Measurements from ENCODE around the gene VEGFA.

DNA sequence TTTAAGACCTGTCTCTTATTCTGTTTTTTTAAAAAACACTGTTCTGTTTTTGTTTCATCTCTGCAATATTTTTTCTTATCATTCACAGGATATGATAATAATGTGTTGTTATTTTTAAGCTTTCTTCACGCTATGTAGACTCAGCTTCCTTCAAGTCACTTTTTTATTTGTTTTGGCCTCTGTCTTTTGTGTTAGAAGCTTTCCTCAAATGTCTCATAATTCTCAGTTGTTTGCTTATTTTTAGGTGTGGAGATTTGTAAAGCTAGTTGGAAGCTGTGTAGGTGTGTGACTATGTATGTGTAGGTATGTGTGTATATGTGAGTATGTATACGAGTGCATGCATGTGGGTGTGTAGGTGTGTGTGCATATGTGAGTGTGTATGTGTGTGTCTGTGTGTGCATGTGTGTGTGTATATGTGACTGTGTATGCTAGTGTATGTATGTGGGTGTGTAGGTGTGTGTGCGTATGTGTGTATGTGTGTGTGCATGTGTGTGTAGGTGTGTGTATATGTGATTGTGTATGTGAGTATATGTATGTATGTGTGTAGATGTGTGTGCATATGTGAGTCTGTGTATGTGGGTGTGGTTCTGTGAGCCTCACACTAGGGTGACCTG lies 16.3 kb upstream of the VEGFA start:
- TF ChIP-seq CTCF (IDR thresholded peaks at IDR 0.05; ENCODE audit: low read depth, low read length) (no peak), EZH2phosphoT487 (IDR thresholded peaks at IDR 0.05; ENCODE audit: low read depth) (no peak)

Data from OCI-LY3 (cell line).